ENCODE measurements around the gene MGMT.

The MGMT gene

GRCh38 chr10:129531195-129531968 lies 64.3 kb downstream of the MGMT start:
- Histone ChIP-seq H3K9ac (peak overlapping the region in 4 of 11 experiments; percentile 76 to 79 (median 77); a peak in 7 of 22 replicates), H3K4me2 (peak overlapping the region; percentile 89 to 98 (median 94)), H3K4me1 (peaks cover 32 to 78% (median 66%) of the 10 kb centered on the region in 10 experiments), H3K27me3 (no peaks in the 10 kb centered on the region), H3K9me3 (replicated peaks in 1 of 11) (peaks cover 0 to 23% (median 11%) of the 10 kb centered on the region in 11 experiments; a peak in 12 of 22 replicates), H3K4me3 (peak overlapping the region in 1 of 10 experiments; percentile 22; a peak in 1 of 20 replicates), H3K36me3 (peaks cover 3 to 26% (median 15%) of the 10 kb centered on the region in 11 experiments; a peak in 18 of 22 replicates), H3K27ac (peak overlapping the region in 9 of 11 experiments; percentile 73 to 92 (median 86); a peak in 18 of 22 replicates), H4K20me1 (peaks cover 0 to 21% (median 0%) of the 10 kb centered on the region in 11 experiments; a peak in 7 of 22 replicates)
- no peak for TF ChIP-seq Cebpa-rat (IDR thresholded peaks at IDR 0.05)

- H3K4me3 ChIP-seq = peak overlapping the region in 9 of 10 experiments; percentile 27 to 57 (median 50); a peak in 17 of 20 replicates
- H3K36me3 ChIP-seq = peaks cover 11 to 31% (median 22%) of the 10 kb centered on the region in 11 experiments; a peak in 20 of 22 replicates
- peaks cover 0 to 23% (median 11%) of the 10 kb centered on the region in 11 experiments; a peak in 12 of 22 replicates for H3K9me3 ChIP-seq (replicated peaks in 1 of 11)
- no peaks in the 10 kb centered on the region for H3K27me3 ChIP-seq
- peak overlapping the region; percentile 46 to 79 (median 64); a peak in 20 of 22 replicates for H3K9ac ChIP-seq
- TF ChIP-seq Cebpa-rat (IDR thresholded peaks at IDR 0.05) = no peak
- H3K4me1 ChIP-seq = peaks cover 32 to 71% (median 59%) of the 10 kb centered on the region in 10 experiments
- peak overlapping the region; percentile 89 to 98 (median 94) for H3K4me2 ChIP-seq
- H3K27ac ChIP-seq = peak overlapping the region; percentile 38 to 92 (median 84); a peak in 20 of 22 replicates
- H4K20me1 ChIP-seq = peaks cover 0 to 21% (median 0%) of the 10 kb centered on the region in 11 experiments; a peak in 6 of 22 replicates
Measured at GRCh38 chr10:129531969-129532660, 65.1 kb downstream of the MGMT start.

- Histone ChIP-seq H3K9me3 (replicated peaks in 1 of 11) (peaks cover 0 to 25% (median 14%) of the 10 kb centered on the region in 11 experiments; a peak in 15 of 22 replicates), H3K27ac (peak overlapping the region; percentile 38 to 92 (median 84); a peak in 20 of 22 replicates), H3K4me3 (peak overlapping the region in 8 of 10 experiments; percentile 45 to 57 (median 52); a peak in 17 of 20 replicates), H3K4me2 (peak overlapping the region; percentile 89 to 98 (median 94)), H3K36me3 (peaks cover 15 to 39% (median 28%) of the 10 kb centered on the region in 11 experiments; a peak in 21 of 22 replicates), H3K9ac (peak overlapping the region; percentile 46 to 79 (median 64); a peak in 20 of 22 replicates), H3K4me1 (peaks cover 32 to 64% (median 56%) of the 10 kb centered on the region in 10 experiments), H4K20me1 (peaks cover 0 to 21% (median 0%) of the 10 kb centered on the region in 11 experiments; a peak in 6 of 22 replicates), H3K27me3 (no peaks in the 10 kb centered on the region)
- peak in 5 of 11 experiments; percentile 12 to 50 (median 22); a peak in 3 of 22 replicates for TF ChIP-seq Cebpa-rat (IDR thresholded peaks at IDR 0.05)
Measured at GRCh38 chr10:129532838-129533237, 65.8 kb downstream of the MGMT start.

DNA sequence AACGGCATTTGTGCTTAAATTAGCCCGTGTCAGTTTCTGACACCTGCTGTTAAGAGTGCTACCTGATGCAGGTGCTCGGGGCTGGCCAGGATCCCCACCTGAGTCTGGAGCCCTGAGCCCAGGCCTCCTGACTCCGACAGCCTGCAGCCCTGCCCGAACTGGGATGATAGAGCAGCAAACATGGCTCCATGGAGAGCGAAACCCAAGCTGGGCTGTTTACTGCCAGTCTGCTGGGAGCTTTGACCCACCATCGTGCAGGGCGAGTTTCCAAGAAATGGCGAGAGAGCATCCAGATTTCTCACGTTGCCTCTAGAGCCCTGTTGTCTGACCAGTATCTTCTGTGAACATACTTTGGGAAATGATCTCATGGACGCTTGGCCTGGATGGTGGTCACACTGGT lies 66.2 kb downstream of the MGMT start:
- Histone ChIP-seq H4K20me1 (peaks cover 0 to 21% (median 0%) of the 10 kb centered on the region in 11 experiments; a peak in 6 of 22 replicates), H3K27ac (peak overlapping the region in 10 of 11 experiments; percentile 63 to 92 (median 85); a peak in 20 of 22 replicates), H3K36me3 (peaks cover 17 to 40% (median 27%) of the 10 kb centered on the region in 11 experiments; a peak in 21 of 22 replicates), H3K9ac (peak overlapping the region in 10 of 11 experiments; percentile 49 to 79 (median 67); a peak in 19 of 22 replicates), H3K9me3 (replicated peaks in 1 of 11) (peaks cover 2 to 27% (median 17%) of the 10 kb centered on the region in 11 experiments; a peak in 17 of 22 replicates), H3K27me3 (no peaks in the 10 kb centered on the region), H3K4me2 (peak overlapping the region; percentile 89 to 98 (median 94)), H3K4me1 (peaks cover 32 to 64% (median 56%) of the 10 kb centered on the region in 10 experiments), H3K4me3 (peak overlapping the region in 8 of 10 experiments; percentile 45 to 57 (median 52); a peak in 15 of 20 replicates)
- no peak for TF ChIP-seq Cebpa-rat (IDR thresholded peaks at IDR 0.05)

DNA sequence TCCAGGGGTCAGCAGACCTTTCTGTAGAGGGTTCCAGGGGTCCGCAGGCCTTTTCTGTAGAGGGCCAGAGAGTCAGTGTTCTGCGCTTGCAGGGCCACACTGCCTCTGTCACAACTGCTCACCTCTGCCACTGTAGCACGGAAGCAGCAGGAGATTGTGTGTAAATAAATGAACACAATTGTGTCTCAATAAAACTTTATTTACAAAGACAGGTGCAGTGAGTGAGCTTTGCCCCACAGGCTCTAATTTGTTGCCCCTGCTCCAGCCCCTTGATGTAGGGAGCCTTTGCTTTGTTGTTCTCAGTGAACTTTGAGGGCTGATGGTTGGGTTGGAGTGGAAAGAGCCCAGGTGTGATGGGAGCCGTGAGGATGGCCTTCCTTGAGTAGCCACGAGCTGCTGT lies 67.8 kb downstream of the MGMT start:
- TF ChIP-seq Cebpa-rat (IDR thresholded peaks at IDR 0.05) = no peak
- no peaks in the 10 kb centered on the region for H3K27me3 ChIP-seq
- H3K9ac ChIP-seq = no peak overlapping the region
- H3K36me3 ChIP-seq = peaks cover 20 to 52% (median 38%) of the 10 kb centered on the region in 11 experiments
- H3K9me3 ChIP-seq (replicated peaks in 1 of 11) = peaks cover 3 to 34% (median 25%) of the 10 kb centered on the region in 11 experiments; a peak in 16 of 22 replicates
- H3K4me3 ChIP-seq = peak overlapping the region in 2 of 10 experiments; percentile 45 to 54; a peak in 2 of 20 replicates
- H3K4me1 ChIP-seq = peaks cover 32 to 58% (median 53%) of the 10 kb centered on the region in 10 experiments
- peak overlapping the region in 7 of 11 experiments; percentile 82 to 92 (median 90); a peak in 11 of 22 replicates for H3K27ac ChIP-seq
- peak overlapping the region in 8 of 11 experiments; percentile 89 to 98 (median 96); a peak in 15 of 22 replicates for H3K4me2 ChIP-seq
- H4K20me1 ChIP-seq = peaks cover 0 to 21% (median 0%) of the 10 kb centered on the region in 11 experiments; a peak in 6 of 22 replicates

DNA sequence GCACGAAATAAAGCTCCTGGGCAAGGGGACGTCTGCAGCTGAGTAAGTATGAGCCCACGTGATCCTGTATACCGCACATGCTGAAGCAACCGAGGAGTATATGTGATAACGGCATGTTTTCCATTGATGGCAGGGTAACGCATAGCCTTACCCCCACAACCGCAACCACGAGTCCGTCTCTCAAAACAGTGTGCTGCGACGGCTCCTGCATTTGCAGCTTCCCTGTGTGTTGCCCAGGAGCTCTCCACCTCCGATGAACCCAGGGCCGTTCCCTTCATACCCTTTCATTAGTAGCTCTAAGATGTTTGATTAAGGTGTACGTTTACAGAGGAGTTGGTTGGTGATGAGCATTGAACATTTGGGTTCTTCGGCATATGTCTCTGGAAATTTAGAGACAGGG lies 69.3 kb downstream of the MGMT start:
- H3K27ac ChIP-seq = no peak overlapping the region
- no peak overlapping the region for H3K9ac ChIP-seq
- no peaks in the 10 kb centered on the region for H3K27me3 ChIP-seq
- TF ChIP-seq Cebpa-rat (IDR thresholded peaks at IDR 0.05) = no peak
- H4K20me1 ChIP-seq = peaks cover 0 to 21% (median 0%) of the 10 kb centered on the region in 11 experiments; a peak in 5 of 22 replicates
- H3K4me3 ChIP-seq = no peak overlapping the region
- peaks cover 23 to 50% (median 38%) of the 10 kb centered on the region in 10 experiments for H3K4me1 ChIP-seq
- H3K36me3 ChIP-seq = peaks cover 35 to 67% (median 52%) of the 10 kb centered on the region in 11 experiments
- peaks cover 3 to 44% (median 35%) of the 10 kb centered on the region in 11 experiments; a peak in 16 of 22 replicates for H3K9me3 ChIP-seq (replicated peaks in 1 of 11)
- H3K4me2 ChIP-seq = no peak overlapping the region

DNA sequence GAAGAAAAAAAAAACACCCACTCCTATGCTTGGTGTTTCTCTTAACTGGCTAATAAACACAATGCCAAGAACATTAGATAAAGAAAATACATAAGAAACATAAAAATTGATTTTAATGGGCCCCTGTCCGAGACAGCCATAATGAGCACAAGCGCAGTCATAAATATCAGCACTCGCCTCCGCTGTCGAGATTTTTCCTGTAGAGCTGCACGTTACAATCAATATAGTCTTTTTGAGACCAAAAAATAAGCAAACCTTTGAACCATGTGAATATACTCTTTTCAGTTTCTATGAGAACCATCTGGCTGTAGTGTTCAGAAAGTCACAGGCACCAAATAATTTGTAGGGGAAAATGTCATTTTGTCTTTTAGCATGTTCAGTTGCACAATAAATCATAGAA lies 70.1 kb downstream of the MGMT start:
- TF ChIP-seq Cebpa-rat (IDR thresholded peaks at IDR 0.05) = no peak

GRCh38 chr10:129538236-129538635 lies 71.2 kb downstream of the MGMT start:
- H3K4me2 ChIP-seq = no peak overlapping the region

More for the DNA sequence above, 70.1 kb downstream of the MGMT start:
- H3K4me1 ChIP-seq = peaks cover 17 to 43% (median 30%) of the 10 kb centered on the region in 10 experiments
- H3K4me3 ChIP-seq = no peak overlapping the region
- H3K9ac ChIP-seq = no peak overlapping the region
- no peaks in the 10 kb centered on the region for H3K27me3 ChIP-seq
- no peak overlapping the region for H3K27ac ChIP-seq
- peaks cover 43 to 74% (median 60%) of the 10 kb centered on the region in 11 experiments for H3K36me3 ChIP-seq
- H3K4me2 ChIP-seq = no peak overlapping the region
- H4K20me1 ChIP-seq = peaks cover 0 to 18% (median 0%) of the 10 kb centered on the region in 11 experiments; a peak in 5 of 22 replicates
- peaks cover 3 to 51% (median 38%) of the 10 kb centered on the region in 11 experiments; a peak in 16 of 22 replicates for H3K9me3 ChIP-seq (replicated peaks in 1 of 11)

More at GRCh38 chr10:129538236-129538635, 71.2 kb downstream of the MGMT start:
- Histone ChIP-seq H3K9ac (no peak overlapping the region), H3K4me3 (no peak overlapping the region), H3K9me3 (replicated peaks in 1 of 11) (peaks cover 3 to 52% (median 38%) of the 10 kb centered on the region in 11 experiments; a peak in 16 of 22 replicates), H3K36me3 (peaks cover 52 to 85% (median 71%) of the 10 kb centered on the region in 11 experiments), H3K27ac (no peak overlapping the region), H3K4me1 (peaks cover 6 to 36% (median 19%) of the 10 kb centered on the region in 10 experiments), H4K20me1 (peaks cover 0 to 9% (median 0%) of the 10 kb centered on the region in 11 experiments; a peak in 2 of 22 replicates), H3K27me3 (no peaks in the 10 kb centered on the region)
- TF ChIP-seq Cebpa-rat (IDR thresholded peaks at IDR 0.05) = no peak

Data from BLaER1 treated with 17β-estradiol and CSF1 and Interleukin-3, amounts not matched to agents 10 nM and 100 nM (cell line).